ENCODE data around the gene CCDC50. TPM values are rescaled to one million over a fixed set of nuclear protein-coding genes. Genes with fewer than 3 reads are reported as not detected.

Gene CCDC50
- total and polyA plus RNA-seq, 2 of the 8 experiments (the other 6 are each of a cell fraction or from before 2014, with no cell fraction given): 7.3 to 19.2 TPM

- Histone ChIP-seq H3K14ac (ENCODE audit: insufficient read length) (no peak overlapping the region), H2BK20ac (ENCODE audit: low read length) (no peak overlapping the region), H3K56ac (replicated peaks; ENCODE audit: insufficient read length, low read depth, low read length) (no peak overlapping the region), H3K27ac (ENCODE audit: low read depth, low read length) (no peak overlapping the region), H3K9me3 (ENCODE audit: insufficient read depth in 2 of 2, low read depth in 1 of 2, low read length in 1 of 2) (no peaks in the 10 kb centered on the region; a peak in 1 of 4 replicates), H3K9ac (replicated peaks in 1 of 4; ENCODE audit: extremely low read depth in 1 of 4, low read depth in 3 of 4, low read length in 3 of 4) (no peak overlapping the region), H3K18ac (ENCODE audit: extremely low read depth, low read length) (no peak overlapping the region), H3K79me1 (ENCODE audit: low read depth, low read length) (no peaks in the 10 kb centered on the region), H3K4me1 (replicated peaks in 1 of 4; ENCODE audit: control insufficient read depth in 3 of 4, insufficient read depth in 4 of 4, low read length in 3 of 4) (no peaks in the 10 kb centered on the region), H2BK15ac (ENCODE audit: low read length) (no peak overlapping the region), H2BK12ac (ENCODE audit: low read depth, low read length) (no peak overlapping the region), H3K23ac (ENCODE audit: insufficient read length) (no peak overlapping the region), H3K79me2 (ENCODE audit: control insufficient read depth in 1 of 2, insufficient read depth in 2 of 2, low read length in 2 of 2) (no peaks in the 10 kb centered on the region), H3K36me3 (ENCODE audit: control insufficient read depth in 2 of 4, insufficient read depth in 4 of 4, low read length in 3 of 4) (no peaks in the 10 kb centered on the region), H3K27me3 (replicated peaks in 1 of 4; ENCODE audit: control insufficient read depth in 3 of 4, extremely low read depth in 1 of 4, insufficient read depth in 3 of 4, low read length in 3 of 4) (no peaks in the 10 kb centered on the region), H3K4me3 (ENCODE audit: extremely low read depth in 1 of 4, insufficient read depth in 2 of 4, low read depth in 3 of 4, low read length in 4 of 4) (no peak overlapping the region), H4K5ac (ENCODE audit: insufficient read length, low read depth, low read length) (no peak overlapping the region), H4K20me1 (replicated peaks in 1 of 2; ENCODE audit: control insufficient read depth in 1 of 2, insufficient read depth in 2 of 2, low read length in 2 of 2) (no peaks in the 10 kb centered on the region), H2BK5ac (ENCODE audit: low read depth, low read length) (no peak overlapping the region), H4K91ac (replicated peaks; ENCODE audit: insufficient read length, low read length) (no peak overlapping the region), H3K4me2 (ENCODE audit: insufficient read depth in 1 of 2, low read depth in 2 of 2, low read length in 2 of 2) (no peak overlapping the region), H3K23me2 (ENCODE audit: low read depth, low read length) (no peaks in the 10 kb centered on the region), H2AFZ (ENCODE audit: low read length) (no peak overlapping the region), H4K8ac (ENCODE audit: extremely low read depth, insufficient read depth, low read length) (no peak overlapping the region), H3K4ac (replicated peaks; ENCODE audit: insufficient read length, low read depth, low read length) (no peak overlapping the region), H2BK120ac (replicated peaks; ENCODE audit: low read depth, low read length) (no peak overlapping the region), H2AK5ac (ENCODE audit: low read depth, low read length) (no peak overlapping the region)
- ChIA-PET CTCF (ENCODE audit: partially characterized antibody) (no interaction called here), POLR2A (ENCODE audit: partially characterized antibody) (no interaction called here)
- DNase-seq (ENCODE audit: low read depth in 1 of 2, low spot score in 2 of 2) (no peak), FAIRE-seq (no peak)
- WGBS, 2 experiments (ENCODE audit: extremely low coverage in 1 of 2, insufficient coverage in 1 of 2, insufficient read length in 1 of 2, insufficient replicate concordance in 2 of 2, low coverage in 1 of 2, low lambda C conversion rate in 2 of 2, missing lambda C conversion rate in 1 of 2): 98% methylated on average over 4 of the region's 4 CpGs; no CpG with 5 or more reads in 1 of the 2 experiments
- no peak for TF ChIP-seq EP300 (IDR thresholded peaks at IDR 0.05; ENCODE audit: borderline replicate concordance in 1 of 2, low read depth in 2 of 2, low read length in 2 of 2)
- no peak for TF ChIP-seq CHD1 (IDR thresholded peaks at IDR 0.05; ENCODE audit: low read depth, low read length)
- no peak for TF ChIP-seq CHD2 (IDR thresholded peaks at IDR 0.05; ENCODE audit: low read length)
- TF ChIP-seq CREB1 (IDR thresholded peaks at IDR 0.05): no peak
- no peak for TF ChIP-seq HDAC6 (IDR thresholded peaks at IDR 0.05; ENCODE audit: low read depth, low read length)
- TF ChIP-seq KDM4A (IDR thresholded peaks at IDR 0.05; ENCODE audit: low read depth, low read length, severe bottlenecking): no peak
- no peak for TF ChIP-seq ASH2L (IDR thresholded peaks at IDR 0.05; ENCODE audit: low read length)
- TF ChIP-seq CTBP2 (IDR thresholded peaks at IDR 0.05; ENCODE audit: borderline replicate concordance, insufficient read depth, insufficient read length, low read length): no peak
- no peak for TF ChIP-seq SIX5 (IDR thresholded peaks at IDR 0.05; ENCODE audit: low read depth, low read length)
- no peak for TF ChIP-seq CBX8 (IDR thresholded peaks at IDR 0.05; ENCODE audit: borderline replicate concordance, low read depth, low read length)
- TF ChIP-seq POLR2AphosphoS5 (IDR thresholded peaks at IDR 0.05; ENCODE audit: low read depth, low read length): no peak
- no peak for TF ChIP-seq BRCA1 (IDR thresholded peaks at IDR 0.05; ENCODE audit: low read depth, low read length)
- no peak for TF ChIP-seq TAF7 (optimal IDR thresholded peaks at IDR 0.05; ENCODE audit: borderline replicate concordance, low read depth, low read length)
- no peak for TF ChIP-seq SP4 (IDR thresholded peaks at IDR 0.05; ENCODE audit: low read length)
- no peak for TF ChIP-seq MAFK (IDR thresholded peaks at IDR 0.05; ENCODE audit: low read depth, low read length)
Measured at GRCh38 chr3:191321019-191321767, 8.0 kb upstream of the CCDC50 start.

Measured in H1 (cell line).